H9 (cell line): ENCODE data around the gene SNX14. TPM values are rescaled to one million over a fixed set of nuclear protein-coding genes. Genes with fewer than 3 reads are reported as not detected.

Source experiments
- DNase-seq: peaks from one replicate; pipeline ENCODE4 v3.0.0-alpha.2; 2017
- H2AFZ ChIP-seq: one replicate; pipeline ENCODE4 v1.6.1; 2013; ENCODE audit warnings: mild to moderate bottlenecking, low read length, control low read depth, moderate library complexity
- H2AK5ac ChIP-seq: 2 replicates; pipeline ENCODE4 v1.6.1; 2013; ENCODE audit warnings: low read length, control low read depth, mixed read lengths; ENCODE audit not compliant: insufficient read length
- H2BK120ac ChIP-seq: one replicate; pipeline ENCODE4 v1.6.1; 2013; ENCODE audit warnings: low read depth, mild to moderate bottlenecking, low read length, control low read depth, inconsistent platforms; ENCODE audit not compliant: poor library complexity, severe bottlenecking
- H2BK12ac ChIP-seq: 2 replicates; pipeline ENCODE4 v1.6.1; 2013; ENCODE audit warnings: low read length, control low read depth, mixed read lengths, low read depth; ENCODE audit not compliant: insufficient read length
- H2BK15ac ChIP-seq: 2 replicates; pipeline ENCODE4 v1.6.1; 2013; ENCODE audit warnings: low read depth, low read length, control low read depth
- H2BK20ac ChIP-seq: one replicate; pipeline ENCODE4 v1.6.1; 2013; ENCODE audit warnings: low read depth, mild to moderate bottlenecking, low read length, control low read depth, inconsistent platforms; ENCODE audit not compliant: poor library complexity, severe bottlenecking
- H2BK5ac ChIP-seq: 2 replicates; pipeline ENCODE4 v1.6.1; 2013; ENCODE audit warnings: low read length, control low read depth, mixed read lengths; ENCODE audit not compliant: insufficient read length
- H3K14ac ChIP-seq: 2 replicates; pipeline ENCODE4 v1.6.1; 2013; ENCODE audit warnings: low read length, control low read depth; ENCODE audit not compliant: insufficient read depth
- H3K18ac ChIP-seq: 2 replicates; pipeline ENCODE4 v1.6.1; 2013; ENCODE audit warnings: low read depth, mild to moderate bottlenecking, mixed read lengths, low read length, control low read depth; ENCODE audit not compliant: insufficient read length
- H3K23ac ChIP-seq: 2 replicates; pipeline ENCODE4 v1.6.1; 2013; ENCODE audit warnings: low read length, control low read depth, mixed read lengths, low read depth; ENCODE audit not compliant: insufficient read length
- H3K23me2 ChIP-seq: 2 replicates; pipeline ENCODE4 v1.6.1; 2013; ENCODE audit warnings: low read depth, mild to moderate bottlenecking, mixed read lengths, low read length, control low read depth; ENCODE audit not compliant: insufficient read length, poor library complexity, severe bottlenecking
- H3K27ac ChIP-seq: 2 replicates; pipeline ENCODE4 v1.5.1; 2013; ENCODE audit warnings: low read length, control low read depth, mixed read lengths, low read depth; ENCODE audit not compliant: insufficient read length
- H3K27me3 ChIP-seq: 2 replicates; pipeline ENCODE4 v1.6.1; 2013; ENCODE audit warnings: low read length, control low read depth, inconsistent platforms; ENCODE audit not compliant: insufficient read depth
- H3K4ac ChIP-seq: 2 replicates; pipeline ENCODE4 v1.6.1; 2013; ENCODE audit warnings: low read depth, mild to moderate bottlenecking, control low read depth, inconsistent platforms, low read length, moderate library complexity
- H3K4me1 ChIP-seq: 2 replicates; pipeline ENCODE4 v1.6.1; 2013; ENCODE audit warnings: low read length, control low read depth, inconsistent platforms; ENCODE audit not compliant: insufficient read depth
- H3K4me2 ChIP-seq: 2 replicates; pipeline ENCODE4 v1.6.1; 2013; ENCODE audit warnings: low read length, control low read depth, mixed read lengths; ENCODE audit not compliant: insufficient read length, insufficient read depth
- H3K56ac ChIP-seq: 2 replicates; pipeline ENCODE4 v1.6.1; 2013; ENCODE audit warnings: low read depth, mild to moderate bottlenecking, mixed read lengths, low read length, control low read depth; ENCODE audit not compliant: insufficient read length
- H3K79me1 ChIP-seq: 2 replicates; pipeline ENCODE4 v1.6.1; 2013; ENCODE audit warnings: low read depth, mild to moderate bottlenecking, moderate library complexity, low read length, control low read depth, inconsistent platforms; ENCODE audit not compliant: insufficient read depth, poor library complexity, severe bottlenecking
- H3K79me2 ChIP-seq: 2 replicates; pipeline ENCODE4 v1.6.1; 2013; ENCODE audit warnings: low read length, control low read depth, inconsistent platforms; ENCODE audit not compliant: insufficient read depth
- H3K9ac ChIP-seq: 2 replicates; pipeline ENCODE4 v1.6.1; 2013; ENCODE audit warnings: low read length, control low read depth, mixed read lengths; ENCODE audit not compliant: insufficient read length; ENCODE audit errors: extremely low read depth
- H3K9me3 ChIP-seq: one replicate; pipeline ENCODE4 v1.6.1; 2013; ENCODE audit warnings: low read depth, low read length, inconsistent platforms; ENCODE audit not compliant: control insufficient read depth
- H3T11ph ChIP-seq: one replicate; pipeline ENCODE4 v1.6.1; 2013; ENCODE audit warnings: mild to moderate bottlenecking, low read length, control low read depth, inconsistent platforms
- H4K20me1 ChIP-seq: one replicate; pipeline ENCODE4 v1.6.1; 2013; ENCODE audit not compliant: control insufficient read depth, insufficient read length, insufficient read depth
- H4K5ac ChIP-seq: 2 replicates; pipeline ENCODE4 v1.6.1; 2013; ENCODE audit warnings: low read depth, mild to moderate bottlenecking, mixed read lengths, low read length, control low read depth; ENCODE audit not compliant: insufficient read length
- H4K8ac ChIP-seq: replicated peaks from 2 replicates; pipeline ENCODE4 v1.6.1; 2013; ENCODE audit warnings: low read length, control low read depth, mixed read lengths, low read depth; ENCODE audit not compliant: insufficient read length
- H4K91ac ChIP-seq: 2 replicates; pipeline ENCODE4 v1.6.1; 2013; ENCODE audit warnings: low read depth, mild to moderate bottlenecking, moderate library complexity, mixed read lengths, low read length, control low read depth; ENCODE audit not compliant: insufficient read length
- H3K27ac Mint-ChIP-seq, 3 experiments: 2 replicates in 2 of 3; 3 replicates in 1 of 3; pipeline ENCODE4 v1.8.0; 2020 to 2021; ENCODE audit warnings: mixed read lengths in 3 of 3, mild to moderate bottlenecking in 1 of 3, moderate library complexity in 1 of 3
- H3K27me3 Mint-ChIP-seq: 2 replicates; pipeline ENCODE4 v1.8.0; 2021; ENCODE audit warnings: low read depth, mild to moderate bottlenecking, moderate library complexity, mixed read lengths
- H3K36me3 Mint-ChIP-seq, 3 experiments: 2 replicates in 2 of 3; 3 replicates in 1 of 3; pipeline ENCODE4 v1.8.0; 2020 to 2021; ENCODE audit warnings: low read depth in 3 of 3, mixed read lengths in 3 of 3; ENCODE audit not compliant: insufficient read depth in 1 of 3
- H3K4me1 Mint-ChIP-seq, 2 experiments: 2 replicates each; pipeline ENCODE4 v1.8.0; 2020; ENCODE audit warnings: mixed read lengths in 2 of 2
- H3K4me3 Mint-ChIP-seq, 2 experiments: 2 replicates in 1 of 2; 3 replicates in 1 of 2; pipeline ENCODE4 v1.8.0; 2020 to 2021; ENCODE audit warnings: mild to moderate bottlenecking in 2 of 2, mixed read lengths in 2 of 2, moderate library complexity in 1 of 2
- H3K9me3 Mint-ChIP-seq, 2 experiments: 2 replicates in 1 of 2; 3 replicates in 1 of 2; pipeline ENCODE4 v1.8.0; 2020; ENCODE audit warnings: mild to moderate bottlenecking in 2 of 2, mixed read lengths in 2 of 2, moderate library complexity in 1 of 2
- WGBS: extraction: QIAGEN DNeasy Blood & Tissue Kit; methylation state at CpG from one replicate; pipeline ENCODE4 v1.1.7; 2013; ENCODE audit warnings: missing lambda C conversion rate, low lambda C conversion rate, mixed read lengths; ENCODE audit not compliant: insufficient read length; ENCODE audit errors: extremely low coverage; 5-methylcytosine and 5-hydroxymethylcytosine counted together
- total RNA-seq: library from RNA; stranded (reverse); gene quantifications from 2 replicates; pipeline ENCODE4 v1.2.1, GENCODE V29; 2021
- TF ChIP-seq, protein P1 (sequence below): fragments of 200-600 bp; sonication (generic); conservative IDR thresholded peaks from 3 replicates; pipeline ENCODE4 v1.8.0; 2021; ENCODE audit warnings: antibody characterized with exemption, mild to moderate bottlenecking

SNX14 gene
- total RNA-seq, 1 experiment from 2014 or later = 33.0 TPM

DNA sequence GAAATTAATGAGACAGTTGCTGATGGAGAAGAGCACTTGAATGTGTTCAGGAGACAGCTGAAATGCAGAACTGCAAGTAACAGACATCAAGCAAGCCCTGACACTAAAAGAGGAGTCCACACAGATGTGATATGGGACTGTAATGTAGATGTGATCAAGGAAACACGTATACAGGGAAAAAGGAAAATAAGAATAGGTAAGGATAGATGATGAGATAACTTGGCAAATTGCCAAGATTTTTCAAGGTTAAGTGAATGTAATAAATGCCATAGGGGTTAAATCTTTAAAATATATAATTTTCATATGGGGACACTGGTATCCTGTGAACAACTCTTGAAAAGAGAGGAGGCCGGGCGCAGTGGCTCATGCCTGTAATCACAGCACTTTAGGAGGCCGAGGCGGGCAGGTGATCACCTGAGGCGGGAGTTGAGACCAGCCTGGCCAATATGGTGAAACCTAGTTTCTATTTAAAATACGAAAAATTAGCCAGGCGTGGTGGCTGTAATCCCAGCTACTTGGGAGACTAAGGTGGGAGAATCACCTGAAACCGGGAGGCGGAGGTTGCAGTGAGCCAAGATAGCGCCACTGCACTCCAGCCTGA, 7.2 kb upstream of the SNX14 start:
- Histone ChIP-seq H2BK120ac (no peak overlapping the region), H4K8ac (no peak overlapping the region), H4K91ac (no peak overlapping the region), H3K56ac (no peak overlapping the region), H3K23me2 (no peaks in the 10 kb centered on the region), H3T11ph (no peak overlapping the region), H3K9me3 (no peaks in the 10 kb centered on the region), H3K4me1 (no peaks in the 10 kb centered on the region), H3K23ac (no peak overlapping the region), H3K18ac (no peak overlapping the region), H2AFZ (no peak overlapping the region), H3K79me1 (no peaks in the 10 kb centered on the region), H2BK12ac (no peak overlapping the region), H3K9ac (no peak overlapping the region), H3K79me2 (no peaks in the 10 kb centered on the region), H2BK20ac (no peak overlapping the region), H2BK15ac (no peak overlapping the region), H3K14ac (no peak overlapping the region), H2BK5ac (no peak overlapping the region), H4K5ac (no peak overlapping the region), H2AK5ac (no peak overlapping the region), H3K4ac (no peak overlapping the region), H3K27me3 (no peaks in the 10 kb centered on the region), H4K20me1 (no peaks in the 10 kb centered on the region), H3K27ac (no peak overlapping the region), H3K4me2 (no peak overlapping the region)
- no peaks in the 10 kb centered on the region for H3K36me3 Mint-ChIP-seq
- H3K27ac Mint-ChIP-seq = no peak overlapping the region
- H3K4me3 Mint-ChIP-seq = no peak overlapping the region
- WGBS = 100% methylated on average over 1 of the region's 11 CpGs
- H3K9me3 Mint-ChIP-seq = no peaks in the 10 kb centered on the region
- TF ChIP-seq, protein P1, sequence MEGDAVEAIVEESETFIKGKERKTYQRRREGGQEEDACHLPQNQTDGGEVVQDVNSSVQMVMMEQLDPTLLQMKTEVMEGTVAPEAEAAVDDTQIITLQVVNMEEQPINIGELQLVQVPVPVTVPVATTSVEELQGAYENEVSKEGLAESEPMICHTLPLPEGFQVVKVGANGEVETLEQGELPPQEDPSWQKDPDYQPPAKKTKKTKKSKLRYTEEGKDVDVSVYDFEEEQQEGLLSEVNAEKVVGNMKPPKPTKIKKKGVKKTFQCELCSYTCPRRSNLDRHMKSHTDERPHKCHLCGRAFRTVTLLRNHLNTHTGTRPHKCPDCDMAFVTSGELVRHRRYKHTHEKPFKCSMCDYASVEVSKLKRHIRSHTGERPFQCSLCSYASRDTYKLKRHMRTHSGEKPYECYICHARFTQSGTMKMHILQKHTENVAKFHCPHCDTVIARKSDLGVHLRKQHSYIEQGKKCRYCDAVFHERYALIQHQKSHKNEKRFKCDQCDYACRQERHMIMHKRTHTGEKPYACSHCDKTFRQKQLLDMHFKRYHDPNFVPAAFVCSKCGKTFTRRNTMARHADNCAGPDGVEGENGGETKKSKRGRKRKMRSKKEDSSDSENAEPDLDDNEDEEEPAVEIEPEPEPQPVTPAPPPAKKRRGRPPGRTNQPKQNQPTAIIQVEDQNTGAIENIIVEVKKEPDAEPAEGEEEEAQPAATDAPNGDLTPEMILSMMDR = no peak
- H3K4me1 Mint-ChIP-seq = no peaks in the 10 kb centered on the region
- H3K27me3 Mint-ChIP-seq = peaks cover 2% of the 10 kb centered on the region; the same call in 1 of the 2 replicates
- DNase-seq = no peak
